ENCODE data around the gene CLCC1. TPM values are rescaled to one million over a fixed set of nuclear protein-coding genes. Genes with fewer than 3 reads are reported as not detected.
A peak's percentile ranks its signal among the peaks of the same experiment; 100 is the strongest.
"Not testable (repeated sequence)": the region's sequence is repeated elsewhere in the genome, so short reads cannot be mapped to it uniquely, and the experiment has no call there.

The CLCC1 gene
- total RNA-seq, result 18.9 and 20.9 TPM in 2 replicates

GRCh38 chr1:108963052-108963686 lies at the start of gene CLCC1:
CLCC1 (minus strand) TSS chr1:108963484; CDS start chr1:108950437, 13,047 bp downstream.
- peak; percentile 74 to 93 for DNase-seq (ENCODE audit: low read depth in 2 of 2)

GRCh38 chr1:109011335-109011734 lies 48.1 kb upstream of the CLCC1 start:
- no peak for DNase-seq (ENCODE audit: low read depth in 2 of 2)

- DNase-seq (ENCODE audit: low read depth in 2 of 2), result not testable (repeated sequence)
These were observed 33.3 kb upstream of the CLCC1 start for GRCh38 chr1:108996622-108997021.

- no peak for DNase-seq (ENCODE audit: low read depth in 2 of 2)
These were observed 19.8 kb upstream of the CLCC1 start for GRCh38 chr1:108983114-108983513.

GRCh38 chr1:108976658-108977057 lies 13.4 kb upstream of the CLCC1 start:
- no peak for DNase-seq (ENCODE audit: low read depth in 2 of 2)

GRCh38 chr1:108972951-108973350 lies 9.7 kb upstream of the CLCC1 start:
- DNase-seq (ENCODE audit: low read depth in 2 of 2), result no peak

- no peak for DNase-seq (ENCODE audit: low read depth in 2 of 2)
These were observed 6.1 kb upstream of the CLCC1 start for GRCh38 chr1:108969346-108969745.

- peak in 1 of 2 donors; percentile 11 for DNase-seq (ENCODE audit: low read depth in 2 of 2)
These were observed 618 bp downstream of the CLCC1 start for GRCh38 chr1:108962681-108963051.

GRCh38 chr1:108961752-108962486 lies 1.4 kb downstream of the CLCC1 start:
- DNase-seq (ENCODE audit: low read depth in 2 of 2), result no peak

- no peak for DNase-seq (ENCODE audit: low read depth in 2 of 2)
These were observed 2.1 kb downstream of the CLCC1 start for GRCh38 chr1:108961198-108961597.

GRCh38 chr1:108960719-108961118 lies 2.6 kb downstream of the CLCC1 start:
- DNase-seq (ENCODE audit: low read depth in 2 of 2), result no peak

GRCh38 chr1:108957888-108958287 lies 5.4 kb downstream of the CLCC1 start:
- DNase-seq (ENCODE audit: low read depth in 2 of 2), result no peak

GRCh38 chr1:108955881-108956280 lies 7.4 kb downstream of the CLCC1 start:
- no peak for DNase-seq (ENCODE audit: low read depth in 2 of 2)

GRCh38 chr1:108955111-108955510 lies 8.2 kb downstream of the CLCC1 start:
- no peak for DNase-seq (ENCODE audit: low read depth in 2 of 2)

- DNase-seq (ENCODE audit: low read depth in 2 of 2), result no peak
These were observed 9.8 kb downstream of the CLCC1 start for GRCh38 chr1:108953452-108953851.

GRCh38 chr1:108951242-108951641 lies 12.0 kb downstream of the CLCC1 start:
- DNase-seq (ENCODE audit: low read depth in 2 of 2), result no peak

- no peak for DNase-seq (ENCODE audit: low read depth in 2 of 2)
These were observed 14.2 kb downstream of the CLCC1 start for GRCh38 chr1:108949044-108949443.

GRCh38 chr1:108947871-108948525 lies 15.3 kb downstream of the CLCC1 start:
- DNase-seq (ENCODE audit: low read depth in 2 of 2), result peak in 1 of 2 donors; percentile 19

- DNase-seq (ENCODE audit: low read depth in 2 of 2), result no peak
These were observed 27.1 kb downstream of the CLCC1 start for GRCh38 chr1:108936170-108936569.

GRCh38 chr1:108933944-108934343 lies 29.3 kb downstream of the CLCC1 start:
- DNase-seq (ENCODE audit: low read depth in 2 of 2), result no peak

GRCh38 chr1:108927565-108927964 lies 35.7 kb downstream of the CLCC1 start:
- not testable (repeated sequence) for DNase-seq (ENCODE audit: low read depth in 2 of 2)

GRCh38 chr1:108925920-108926319 lies 37.4 kb downstream of the CLCC1 start:
- no peak for DNase-seq (ENCODE audit: low read depth in 2 of 2)

GRCh38 chr1:108916788-108917187 lies 46.5 kb downstream of the CLCC1 start:
- no peak for DNase-seq (ENCODE audit: low read depth in 2 of 2)

Measured in dermis microvascular lymphatic vessel endothelial cell (primary cell).